Activated naive CD8-positive, alpha-beta T cell (primary cell): ENCODE measurements around the gene BOK.

Source experiments
- H3K27ac Mint-ChIP-seq: one replicate; pipeline ENCODE4 v1.8.0; 2021; ENCODE audit warnings: mixed read lengths
- H3K27me3 Mint-ChIP-seq: one replicate; pipeline ENCODE4 v1.8.0; 2021; ENCODE audit warnings: mixed read lengths
- H3K36me3 Mint-ChIP-seq: one replicate; pipeline ENCODE4 v1.8.0; 2021; ENCODE audit warnings: mixed read lengths
- H3K4me1 Mint-ChIP-seq: one replicate; pipeline ENCODE4 v1.8.0; 2021; ENCODE audit warnings: low read depth, mixed read lengths
- H3K4me3 Mint-ChIP-seq: one replicate; pipeline ENCODE4 v1.8.0; 2021; ENCODE audit warnings: mild to moderate bottlenecking, mixed read lengths
- H3K9me3 Mint-ChIP-seq: one replicate; pipeline ENCODE4 v1.8.0; 2021; ENCODE audit warnings: low read depth, mixed read lengths

The BOK gene

GRCh38 chr2:241609859-241610793, 51.6 kb downstream of the BOK start:
- Mint-ChIP-seq H3K9me3 (no peaks in the 10 kb centered on the region), H3K4me3 (peak overlapping the region; percentile 64), H3K36me3 (no peaks in the 10 kb centered on the region), H3K27ac (peak overlapping the region; percentile 70), H3K27me3 (no peaks in the 10 kb centered on the region), H3K4me1 (peaks cover 17% of the 10 kb centered on the region)

GRCh38 chr2:241611062-241611461, 52.5 kb downstream of the BOK start:
- H3K36me3 Mint-ChIP-seq: no peaks in the 10 kb centered on the region
- no peaks in the 10 kb centered on the region for H3K9me3 Mint-ChIP-seq
- no peaks in the 10 kb centered on the region for H3K27me3 Mint-ChIP-seq
- H3K4me3 Mint-ChIP-seq: no peak overlapping the region
- peaks cover 22% of the 10 kb centered on the region for H3K4me1 Mint-ChIP-seq
- no peak overlapping the region for H3K27ac Mint-ChIP-seq

- Mint-ChIP-seq H3K9me3 (no peaks in the 10 kb centered on the region), H3K36me3 (no peaks in the 10 kb centered on the region), H3K27me3 (no peaks in the 10 kb centered on the region), H3K4me3 (no peak overlapping the region), H3K27ac (peak overlapping the region; percentile 37), H3K4me1 (peaks cover 34% of the 10 kb centered on the region)
Measured at GRCh38 chr2:241612156-241613016, 53.8 kb downstream of the BOK start.

GRCh38 chr2:241613017-241613780, 54.7 kb downstream of the BOK start:
- Mint-ChIP-seq H3K4me3 (no peak overlapping the region), H3K27me3 (no peaks in the 10 kb centered on the region), H3K27ac (no peak overlapping the region), H3K4me1 (peaks cover 41% of the 10 kb centered on the region), H3K36me3 (peaks cover 2% of the 10 kb centered on the region), H3K9me3 (no peaks in the 10 kb centered on the region)

- Mint-ChIP-seq H3K4me1 (peaks cover 39% of the 10 kb centered on the region), H3K27me3 (no peaks in the 10 kb centered on the region), H3K4me3 (no peak overlapping the region), H3K9me3 (no peaks in the 10 kb centered on the region), H3K27ac (no peak overlapping the region), H3K36me3 (peaks cover 2% of the 10 kb centered on the region)
Measured at GRCh38 chr2:241615041-241615440, 56.5 kb downstream of the BOK start.

GRCh38 chr2:241615522-241616052, 57.0 kb downstream of the BOK start:
- no peaks in the 10 kb centered on the region for H3K27me3 Mint-ChIP-seq
- peak overlapping the region; percentile 65 for H3K4me3 Mint-ChIP-seq
- peaks cover under 1% of the 10 kb centered on the region for H3K9me3 Mint-ChIP-seq
- peaks cover 4% of the 10 kb centered on the region for H3K36me3 Mint-ChIP-seq
- H3K4me1 Mint-ChIP-seq: peaks cover 43% of the 10 kb centered on the region
- H3K27ac Mint-ChIP-seq: peak overlapping the region; percentile 81

GRCh38 chr2:241616168-241617125, 57.9 kb downstream of the BOK start:
- peak overlapping the region; percentile 65 for H3K4me3 Mint-ChIP-seq
- H3K27me3 Mint-ChIP-seq: no peaks in the 10 kb centered on the region
- peak overlapping the region; percentile 93 for H3K27ac Mint-ChIP-seq
- peaks cover 48% of the 10 kb centered on the region for H3K4me1 Mint-ChIP-seq
- peaks cover 3% of the 10 kb centered on the region for H3K9me3 Mint-ChIP-seq
- peaks cover 7% of the 10 kb centered on the region for H3K36me3 Mint-ChIP-seq

- H3K27ac Mint-ChIP-seq: peak overlapping the region; percentile 93
- H3K4me3 Mint-ChIP-seq: peak overlapping the region; percentile 88
- peaks cover 7% of the 10 kb centered on the region for H3K36me3 Mint-ChIP-seq
- no peaks in the 10 kb centered on the region for H3K27me3 Mint-ChIP-seq
- peaks cover 3% of the 10 kb centered on the region for H3K9me3 Mint-ChIP-seq
- peaks cover 49% of the 10 kb centered on the region for H3K4me1 Mint-ChIP-seq
Measured at GRCh38 chr2:241617431-241618154, 59.0 kb downstream of the BOK start.

- Mint-ChIP-seq H3K9me3 (peaks cover 3% of the 10 kb centered on the region), H3K4me1 (peaks cover 49% of the 10 kb centered on the region), H3K36me3 (peaks cover 7% of the 10 kb centered on the region), H3K27me3 (no peaks in the 10 kb centered on the region), H3K27ac (peak overlapping the region; percentile 93), H3K4me3 (peak overlapping the region; percentile 88)
Measured at GRCh38 chr2:241618296-241618805, 59.8 kb downstream of the BOK start.

- no peaks in the 10 kb centered on the region for H3K27me3 Mint-ChIP-seq
- no peak overlapping the region for H3K4me3 Mint-ChIP-seq
- peaks cover 3% of the 10 kb centered on the region for H3K9me3 Mint-ChIP-seq
- H3K4me1 Mint-ChIP-seq: peaks cover 49% of the 10 kb centered on the region
- H3K27ac Mint-ChIP-seq: peak overlapping the region; percentile 28
- H3K36me3 Mint-ChIP-seq: peaks cover 7% of the 10 kb centered on the region
Measured at GRCh38 chr2:241618829-241619228, 60.3 kb downstream of the BOK start.

GRCh38 chr2:241619597-241620418, 61.3 kb downstream of the BOK start:
- H3K36me3 Mint-ChIP-seq: peaks cover 7% of the 10 kb centered on the region
- peak overlapping the region; percentile 92 for H3K27ac Mint-ChIP-seq
- no peaks in the 10 kb centered on the region for H3K27me3 Mint-ChIP-seq
- no peak overlapping the region for H3K4me3 Mint-ChIP-seq
- H3K9me3 Mint-ChIP-seq: peaks cover 3% of the 10 kb centered on the region
- peaks cover 46% of the 10 kb centered on the region for H3K4me1 Mint-ChIP-seq

GRCh38 chr2:241620419-241620769, 61.8 kb downstream of the BOK start:
- Mint-ChIP-seq H3K27ac (peak overlapping the region; percentile 92), H3K27me3 (no peaks in the 10 kb centered on the region), H3K4me3 (peak overlapping the region; percentile 62), H3K4me1 (peaks cover 43% of the 10 kb centered on the region), H3K9me3 (peaks cover 3% of the 10 kb centered on the region), H3K36me3 (peaks cover 7% of the 10 kb centered on the region)
